Dermis lymphatic vessel endothelial cell (primary cell): Measurements from ENCODE around the gene MAPK8IP1. TPM values are rescaled to one million over a fixed set of nuclear protein-coding genes. Genes with fewer than 3 reads are reported as not detected.

Experiments
- total RNA-seq: library from RNA; depleted of rRNA; stranded (reverse); fragments of >200 nt; gene quantifications from 2 replicates; pipeline ENCODE4 v1.2.1, GENCODE V29; 2014

MAPK8IP1 gene
- total RNA-seq: 1.5 and 2.0 TPM in 2 replicates

DNA sequence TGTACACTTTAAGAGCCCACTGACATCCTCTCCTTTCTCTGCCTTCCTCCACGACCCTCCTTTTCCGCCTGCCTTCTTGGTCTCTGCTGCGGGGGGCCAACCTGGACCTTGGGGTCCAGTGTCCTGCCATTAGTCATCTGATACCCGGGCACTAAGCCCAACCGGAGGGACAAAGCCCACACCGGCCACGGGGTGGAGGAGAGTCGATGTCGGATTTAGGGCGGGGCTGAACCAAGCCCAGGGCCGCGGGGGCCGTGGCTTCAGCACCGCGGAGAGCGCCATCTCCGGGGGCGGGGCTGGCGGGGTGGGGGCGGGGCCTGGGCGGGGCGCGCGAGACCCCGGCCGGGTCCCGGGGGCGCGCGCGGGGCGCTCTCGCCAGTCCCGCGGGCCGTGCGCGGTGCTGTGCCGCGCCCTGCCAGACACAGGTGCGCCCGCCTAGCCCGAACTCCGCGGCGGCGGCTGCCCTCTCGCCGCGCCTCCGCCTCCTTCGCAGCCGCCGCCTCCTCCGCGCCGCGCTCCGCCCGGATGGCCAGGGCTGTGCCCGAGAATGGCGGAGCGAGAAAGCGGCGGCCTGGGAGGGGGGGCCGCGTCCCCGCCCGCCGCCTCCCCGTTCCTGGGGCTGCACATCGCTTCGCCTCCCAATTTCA lies at the start of gene MAPK8IP1:
Gene MAPK8IP1 (plus strand): TSS at position 378 of the 647 bp plus-strand sequence. CDS start 170 bp downstream, at position 548.

GRCh38 chr11:45846974-45847910 lies 38.2 kb upstream of the MAPK8IP1 start, which contains the start of gene CRY2:
Gene CRY2 (plus strand): TSS chr11:45847475. CDS start chr11:45847491, 16 bp downstream.

GRCh38 chr11:45906965-45907611 lies 21.6 kb downstream of the MAPK8IP1 start, which contains the start of gene FREY1:
Gene FREY1 (minus strand): TSS chr11:45907271. CDS start chr11:45907245, 26 bp downstream.

GRCh38 chr11:45917623-45918330 lies 32.3 kb downstream of the MAPK8IP1 start, which contains the start of gene PEX16:
Gene PEX16 (minus strand): TSS chr11:45917877. CDS start chr11:45917811, 66 bp downstream.

GRCh38 chr11:45922425-45923082 lies 37.1 kb downstream of the MAPK8IP1 start, which contains the start of gene LARGE2:
Gene LARGE2 (plus strand): TSS chr11:45922656. CDS start chr11:45922883, 227 bp downstream.

Other genes starting within 250 kb of the MAPK8IP1 start
- gene CHST1, start 220.0 kb upstream of the MAPK8IP1 start, total RNA-seq: 0.65 and 1.1 TPM in 2 replicates
- 3.9 and 4.4 TPM in 2 replicates for gene SLC35C1, start 80.5 kb upstream of the MAPK8IP1 start, total RNA-seq
- gene CRY2, start 38.2 kb upstream of the MAPK8IP1 start, total RNA-seq: 6.9 and 8.9 TPM in 2 replicates
- 0.77 and 0.87 TPM in 2 replicates for gene FREY1, start 21.6 kb downstream of the MAPK8IP1 start, total RNA-seq
- gene PEX16, start 32.2 kb downstream of the MAPK8IP1 start, total RNA-seq: 30.3 and 35.9 TPM in 2 replicates
- not detected in 2 replicates for gene LARGE2, start 37.0 kb downstream of the MAPK8IP1 start, total RNA-seq
- gene PHF21A, start 235.8 kb downstream of the MAPK8IP1 start, total RNA-seq: 6.1 and 7.2 TPM in 2 replicates